HCT116 (cell line): Measurements from ENCODE around the gene ARHGEF25.

ENCODE experiments used
- CEBPB ChIP-seq: IDR thresholded peaks from 2 replicates; pipeline ENCODE4 v1.6.1; 2012; ENCODE audit warnings: low read depth
- CTCF ChIP-seq, 3 experiments: fragments of 200-600 bp in 1 of 3; sonication (generic) in 1 of 3; IDR thresholded peaks in 2 of 3; conservative IDR thresholded peaks in 1 of 3; 2 replicates each; pipeline ENCODE4 v1.5.1; 2012 to 2017; ENCODE audit warnings: low read depth in 2 of 3, low read length in 2 of 3, antibody characterized with exemption in 1 of 3, borderline replicate concordance in 1 of 3, control low read depth in 1 of 3, mild to moderate bottlenecking in 1 of 3, mixed read lengths in 1 of 3, mixed run types in 1 of 3, moderate library complexity in 1 of 3; ENCODE audit not compliant: insufficient read depth in 1 of 3
- EGR1 ChIP-seq: IDR thresholded peaks from 2 replicates; pipeline ENCODE4 v1.6.1; 2012; ENCODE audit warnings: low read depth
- EZH2 ChIP-seq: fragments of 200-600 bp; sonication (generic); IDR thresholded peaks from 2 replicates; pipeline ENCODE4 v1.6.1; 2017; ENCODE audit warnings: antibody characterized with exemption, mixed run types
- MAX ChIP-seq: IDR thresholded peaks from 2 replicates; pipeline ENCODE4 v1.6.1; 2012
- POLR2A ChIP-seq: IDR thresholded peaks from 2 replicates; pipeline ENCODE4 v1.7.0; 2011; ENCODE audit warnings: borderline replicate concordance; ENCODE audit not compliant: insufficient read depth, insufficient read length; ENCODE audit errors: extremely low read depth
- POLR2AphosphoS5 ChIP-seq: IDR thresholded peaks from 2 replicates; pipeline ENCODE4 v1.6.1; 2011; ENCODE audit warnings: mild to moderate bottlenecking, low read depth, low read length, moderate library complexity
- RAD21 ChIP-seq: IDR thresholded peaks from 2 replicates; pipeline ENCODE4 v1.6.1; 2012; ENCODE audit warnings: low read depth, mild to moderate bottlenecking
- REST ChIP-seq: IDR thresholded peaks from 2 replicates; pipeline ENCODE4 v1.6.1; 2012; ENCODE audit warnings: low read depth
- SP1 ChIP-seq: IDR thresholded peaks from 2 replicates; pipeline ENCODE4 v1.6.1; 2012; ENCODE audit warnings: low read depth
- SRF ChIP-seq: IDR thresholded peaks from 2 replicates; pipeline ENCODE4 v1.6.1; 2012; ENCODE audit warnings: low read depth
- ZFX ChIP-seq: fragments of 450-650 bp; IDR thresholded peaks from 2 replicates; pipeline ENCODE4 v1.6.1; 2017

GRCh38 chr12:57632958-57633840 is 22.0 kb downstream of the ARHGEF25 start, which contains the start of gene B4GALNT1:
- TF ChIP-seq SRF (no peak), CTCF (IDR thresholded peaks at IDR 0.05 in 2 of 3, conservative IDR thresholded peaks at IDR 0.05 in 1 of 3; ENCODE audit: borderline replicate concordance in 1 of 3, insufficient read depth in 1 of 3, low read depth in 2 of 3, low read length in 2 of 3) (peak; percentile 74 to 84 (median 77); a peak in 5 of 6 replicates), EGR1 (peak; percentile 86), POLR2A (no peak), REST (no peak), POLR2AphosphoS5 (peak; percentile 70), EZH2 (no peak), ZFX (no peak), SP1 (no peak), CEBPB (no peak), MAX (peak; percentile 85), RAD21 (peak; percentile 49)
